HG03159 (cell line): ENCODE measurements around the gene NOL11.
"Not testable (repeated sequence)": the region's sequence is repeated elsewhere in the genome, so short reads cannot be mapped to it uniquely, and the experiment has no call there.

Source experiments
- ATAC-seq: cut with Tn5 transposase; IDR thresholded peaks from one replicate; pipeline ENCODE4 v1.9.1; 2021; ENCODE audit warnings: mild to moderate bottlenecking, moderate library complexity; ENCODE audit not compliant: unreplicated experiment

NOL11 gene

GRCh38 chr17:67752160-67752559 is 34.4 kb downstream of the NOL11 start:
- ATAC-seq, result not testable (repeated sequence)

DNA sequence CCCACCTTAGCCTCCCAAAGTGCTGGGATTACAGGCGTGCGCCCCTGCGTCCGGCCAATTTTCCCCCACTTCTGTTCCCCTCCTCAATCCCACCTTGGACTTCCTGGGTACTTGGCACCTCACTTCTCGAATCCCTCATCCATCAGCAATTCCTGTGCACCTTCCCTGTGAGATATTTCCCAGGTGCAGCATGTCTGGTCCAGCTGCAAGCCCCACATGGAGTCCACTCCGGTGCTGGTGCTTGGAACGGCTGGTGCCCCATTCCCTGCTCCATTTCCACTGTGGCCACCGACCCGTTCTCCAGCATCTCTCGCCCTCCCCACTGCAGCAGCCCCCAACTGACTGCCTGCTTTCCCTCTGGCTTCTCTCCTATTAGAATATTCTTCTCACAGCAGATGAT is 35.3 kb downstream of the NOL11 start:
- no peak for ATAC-seq

DNA sequence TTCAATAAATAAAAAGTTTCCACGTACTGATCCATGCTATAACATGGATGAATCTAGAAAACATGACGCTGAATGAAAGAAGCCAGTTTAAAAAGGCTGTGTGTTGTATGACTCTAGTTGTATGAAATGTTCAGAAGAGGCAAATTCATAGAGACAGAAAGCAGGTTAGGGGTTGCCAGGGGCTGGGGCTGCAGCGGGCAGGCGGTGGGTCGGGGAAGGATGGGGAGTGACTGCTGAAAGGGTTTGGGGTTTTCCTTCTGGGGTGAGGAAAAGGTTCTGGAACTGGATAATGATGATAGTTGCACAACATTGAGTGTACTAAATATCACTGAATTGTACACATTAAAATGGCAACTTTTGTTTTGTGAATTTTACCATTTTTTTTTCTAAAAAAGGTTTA is 36.3 kb downstream of the NOL11 start:
- no peak for ATAC-seq

- ATAC-seq, result not testable (repeated sequence)
Measured at GRCh38 chr17:67754686-67755085, 37.0 kb downstream of the NOL11 start.

DNA sequence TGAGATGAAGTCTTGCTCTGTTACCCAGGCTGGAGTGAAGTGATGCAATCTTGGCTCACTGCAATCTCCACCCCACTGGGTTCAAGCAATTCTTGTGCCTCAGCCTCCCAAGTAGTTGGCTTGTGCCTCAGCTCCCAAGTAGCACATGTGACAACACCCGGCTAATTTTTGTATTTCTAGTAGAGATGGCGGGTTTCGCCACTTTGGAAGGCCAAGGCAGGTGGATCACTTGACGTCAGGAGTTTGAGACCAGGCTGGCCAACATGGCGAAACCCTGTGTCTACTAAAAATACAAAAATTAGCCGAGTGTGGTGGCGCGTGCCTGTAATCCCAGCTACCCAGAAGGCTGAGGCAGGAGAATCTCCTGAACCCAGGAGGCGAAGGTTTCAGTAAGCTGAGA is 39.0 kb downstream of the NOL11 start:
- not testable (repeated sequence) for ATAC-seq

- no peak for ATAC-seq
Measured at GRCh38 chr17:67759355-67760171, 41.8 kb downstream of the NOL11 start.

DNA sequence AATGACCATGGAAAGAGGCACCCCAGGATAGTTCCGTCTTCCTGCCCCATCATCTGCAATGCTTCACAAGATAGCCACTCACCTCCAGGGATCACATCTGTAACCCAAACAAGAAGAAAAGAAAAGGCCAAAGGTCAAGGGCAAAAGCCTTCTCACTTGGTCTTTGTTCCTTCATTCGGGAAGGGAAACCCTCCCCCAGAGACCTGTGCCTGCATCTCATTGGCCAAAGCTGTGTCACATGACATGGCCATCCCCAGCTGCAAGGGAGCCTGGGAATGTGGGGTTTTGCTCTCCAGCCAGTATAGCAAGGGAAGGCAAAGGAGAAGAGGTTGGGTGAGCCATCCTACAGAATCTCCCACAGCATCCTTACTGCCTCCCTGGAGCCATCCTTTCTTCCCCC is 47.9 kb downstream of the NOL11 start:
- ATAC-seq, result no peak

DNA sequence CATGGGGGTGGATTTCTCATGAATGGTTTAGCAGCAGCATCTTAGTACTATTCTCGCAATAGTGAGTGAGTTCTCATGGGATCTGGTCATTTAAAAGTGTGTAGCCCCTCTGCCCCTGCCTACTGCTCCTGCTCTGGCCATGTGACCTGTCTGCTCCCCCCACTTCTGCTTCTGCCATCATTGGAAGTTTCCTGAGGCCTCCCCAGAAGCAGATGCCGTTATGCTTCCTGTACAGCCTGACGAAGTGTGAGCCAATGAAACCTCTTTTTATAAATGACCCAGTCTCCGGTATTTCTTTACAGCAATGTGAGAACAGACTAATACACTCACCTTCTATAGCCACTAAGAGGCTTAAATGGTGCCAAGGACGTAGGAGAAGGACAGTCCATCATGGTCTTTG is 51.5 kb downstream of the NOL11 start:
- no peak for ATAC-seq

DNA sequence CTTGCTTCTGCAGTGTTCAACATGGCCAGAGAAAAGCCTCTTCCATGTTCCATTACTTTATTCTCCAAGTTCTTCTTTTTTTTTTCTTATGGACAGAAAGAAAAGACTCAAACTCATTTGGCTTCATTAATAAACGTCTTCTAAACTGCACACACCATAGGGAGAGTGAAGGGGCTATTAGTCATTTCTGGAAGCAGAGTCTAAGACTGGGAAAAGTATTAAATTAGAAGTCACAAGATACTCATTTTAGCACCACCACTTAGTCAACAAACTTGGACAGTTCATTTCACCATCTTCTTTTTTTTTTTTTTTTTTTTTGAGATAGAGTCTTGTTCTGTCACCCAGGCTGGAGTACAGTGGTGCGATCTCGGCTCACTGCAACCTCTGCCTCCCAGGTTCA is 52.8 kb downstream of the NOL11 start:
- no peak for ATAC-seq

GRCh38 chr17:67772679-67773078 is 54.9 kb downstream of the NOL11 start:
- no peak for ATAC-seq

- ATAC-seq, result no peak
Measured at GRCh38 chr17:67773246-67773645, 55.5 kb downstream of the NOL11 start.

DNA sequence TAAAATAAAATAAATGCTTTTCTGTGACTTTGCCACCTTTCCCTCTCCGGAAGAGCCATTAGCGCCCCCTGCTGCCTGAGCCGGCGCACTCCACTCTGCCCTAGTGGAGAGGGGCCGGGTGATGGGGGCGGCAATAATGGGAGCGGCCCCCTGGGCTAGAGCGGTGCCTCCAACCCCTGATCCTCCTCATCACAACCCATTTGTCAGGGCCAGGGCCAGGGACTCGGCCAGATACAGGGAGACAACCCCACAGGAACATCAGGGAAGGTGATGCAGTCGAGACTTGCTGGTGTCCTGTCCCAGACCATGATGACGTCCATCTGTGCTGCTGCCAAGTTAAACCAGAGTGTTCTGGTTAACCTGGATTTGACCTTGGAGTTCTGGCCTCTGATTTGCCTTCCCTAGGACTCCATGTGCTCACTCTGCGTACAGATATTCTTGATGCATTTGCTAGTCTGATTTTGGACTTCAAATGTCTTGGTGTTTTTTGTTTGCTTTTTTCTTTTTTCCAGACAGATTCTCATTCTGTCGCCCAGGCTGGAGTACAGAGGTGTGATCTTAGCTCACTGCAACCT is 61.4 kb downstream of the NOL11 start:
- no peak for ATAC-seq

GRCh38 chr17:67784364-67785121 is 66.8 kb downstream of the NOL11 start:
- no peak for ATAC-seq

DNA sequence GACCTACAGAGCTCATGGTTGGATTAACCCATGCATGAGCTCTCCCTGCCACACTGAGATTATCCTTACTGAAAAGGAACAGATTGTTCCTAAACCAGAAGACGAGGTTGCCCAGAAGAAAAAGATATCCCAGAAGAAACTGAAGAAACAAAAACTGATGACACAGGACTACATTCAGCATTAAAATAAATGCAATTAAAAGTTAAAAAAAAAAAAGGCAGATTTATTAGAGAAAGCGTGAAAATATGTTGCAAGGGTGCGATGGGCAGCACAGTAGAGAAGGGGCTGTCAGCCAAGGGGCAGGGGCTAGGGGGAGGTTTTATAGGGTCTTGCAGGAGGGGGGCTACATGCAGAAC is 67.4 kb downstream of the NOL11 start:
- no peak for ATAC-seq

GRCh38 chr17:67785504-67785903 is 67.8 kb downstream of the NOL11 start:
- ATAC-seq, result no peak
